Neural crest cell (in vitro differentiated cells): Measurements from ENCODE around the gene MCC. TPM values are rescaled to one million over a fixed set of nuclear protein-coding genes. Genes with fewer than 3 reads are reported as not detected.

Experiments
- DNase-seq: peaks from one replicate; pipeline ENCODE4 v3.0.0; 2021; ENCODE audit warnings: low read depth, mixed read lengths, low spot score
- H3K27ac Mint-ChIP-seq: one replicate; pipeline ENCODE4 v1.8.0; 2021; ENCODE audit warnings: mild to moderate bottlenecking, mixed read lengths; ENCODE audit not compliant: unreplicated experiment
- H3K27me3 Mint-ChIP-seq: 2 replicates; pipeline ENCODE4 v1.8.0; 2021; ENCODE audit warnings: low read depth, mild to moderate bottlenecking, mixed read lengths
- H3K36me3 Mint-ChIP-seq: 2 replicates; pipeline ENCODE4 v1.8.0; 2021; ENCODE audit warnings: low read depth, mild to moderate bottlenecking, mixed read lengths
- H3K4me1 Mint-ChIP-seq: 2 replicates; pipeline ENCODE4 v1.8.0; 2021; ENCODE audit warnings: mixed read lengths
- H3K4me3 Mint-ChIP-seq: one replicate; pipeline ENCODE4 v1.8.0; 2021; ENCODE audit warnings: mild to moderate bottlenecking, mixed read lengths
- H3K9me3 Mint-ChIP-seq: 2 replicates; pipeline ENCODE4 v1.8.0; 2021; ENCODE audit warnings: mixed read lengths
- total RNA-seq: library from RNA; stranded (reverse); gene quantifications from 2 replicates; pipeline ENCODE4 v1.2.1, GENCODE V29; 2021
- TF ChIP-seq, protein P1 (sequence below): fragments of 200-600 bp; sonication (generic); conservative IDR thresholded peaks from 2 replicates; pipeline ENCODE4 v1.5.0; 2021; ENCODE audit warnings: antibody characterized with exemption, mild to moderate bottlenecking

Gene MCC
- total RNA-seq, 1 donor from 2014 or later = 10.8 TPM

- H3K9me3 Mint-ChIP-seq = no peaks in the 10 kb centered on the region
- H3K4me3 Mint-ChIP-seq = no peak overlapping the region
- no peak for DNase-seq
- H3K27ac Mint-ChIP-seq = no peak overlapping the region
- peaks cover 3% of the 10 kb centered on the region for H3K36me3 Mint-ChIP-seq
- TF ChIP-seq, protein P1, sequence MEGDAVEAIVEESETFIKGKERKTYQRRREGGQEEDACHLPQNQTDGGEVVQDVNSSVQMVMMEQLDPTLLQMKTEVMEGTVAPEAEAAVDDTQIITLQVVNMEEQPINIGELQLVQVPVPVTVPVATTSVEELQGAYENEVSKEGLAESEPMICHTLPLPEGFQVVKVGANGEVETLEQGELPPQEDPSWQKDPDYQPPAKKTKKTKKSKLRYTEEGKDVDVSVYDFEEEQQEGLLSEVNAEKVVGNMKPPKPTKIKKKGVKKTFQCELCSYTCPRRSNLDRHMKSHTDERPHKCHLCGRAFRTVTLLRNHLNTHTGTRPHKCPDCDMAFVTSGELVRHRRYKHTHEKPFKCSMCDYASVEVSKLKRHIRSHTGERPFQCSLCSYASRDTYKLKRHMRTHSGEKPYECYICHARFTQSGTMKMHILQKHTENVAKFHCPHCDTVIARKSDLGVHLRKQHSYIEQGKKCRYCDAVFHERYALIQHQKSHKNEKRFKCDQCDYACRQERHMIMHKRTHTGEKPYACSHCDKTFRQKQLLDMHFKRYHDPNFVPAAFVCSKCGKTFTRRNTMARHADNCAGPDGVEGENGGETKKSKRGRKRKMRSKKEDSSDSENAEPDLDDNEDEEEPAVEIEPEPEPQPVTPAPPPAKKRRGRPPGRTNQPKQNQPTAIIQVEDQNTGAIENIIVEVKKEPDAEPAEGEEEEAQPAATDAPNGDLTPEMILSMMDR = no peak
- H3K27me3 Mint-ChIP-seq = peaks cover 4% of the 10 kb centered on the region
- H3K4me1 Mint-ChIP-seq = peaks cover 21% of the 10 kb centered on the region
Observed at GRCh38 chr5:113147101-113147508, 341.1 kb downstream of the MCC start.

DNA sequence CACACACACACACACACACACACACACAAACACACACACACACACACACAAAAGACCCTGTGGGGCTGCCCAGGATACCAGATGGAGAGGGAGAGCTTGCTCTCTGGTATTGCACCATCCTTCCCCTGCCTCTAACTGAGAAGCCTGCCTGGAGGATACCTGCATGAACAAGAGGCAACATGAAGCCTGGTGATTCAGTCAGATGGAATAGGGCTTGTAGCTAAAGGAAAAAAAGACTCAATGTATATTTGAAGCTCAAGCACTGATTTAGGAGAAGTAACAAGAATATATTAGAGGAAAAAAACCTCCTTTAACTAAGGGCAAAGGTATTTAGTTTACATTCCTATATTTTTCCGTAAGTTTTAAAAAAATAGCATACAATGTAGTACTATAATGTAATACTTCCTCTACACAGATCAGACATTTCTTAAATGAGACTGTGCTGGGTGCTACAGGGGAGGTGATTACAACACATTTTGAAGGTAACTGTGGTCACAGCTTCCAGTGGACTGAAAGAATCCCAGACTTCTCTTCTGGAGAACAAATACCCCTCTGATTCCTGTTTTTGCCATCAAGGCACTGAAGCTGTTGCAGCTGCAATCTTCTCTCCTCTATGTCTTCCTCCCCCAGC lies 342.4 kb downstream of the MCC start:
- DNase-seq = no peak
- Mint-ChIP-seq H3K9me3 (no peaks in the 10 kb centered on the region), H3K27me3 (peaks cover 4% of the 10 kb centered on the region), H3K27ac (no peak overlapping the region), H3K4me1 (peaks cover 31% of the 10 kb centered on the region), H3K36me3 (peaks cover 3% of the 10 kb centered on the region), H3K4me3 (no peak overlapping the region)
- TF ChIP-seq, protein P1 = no peak

DNA sequence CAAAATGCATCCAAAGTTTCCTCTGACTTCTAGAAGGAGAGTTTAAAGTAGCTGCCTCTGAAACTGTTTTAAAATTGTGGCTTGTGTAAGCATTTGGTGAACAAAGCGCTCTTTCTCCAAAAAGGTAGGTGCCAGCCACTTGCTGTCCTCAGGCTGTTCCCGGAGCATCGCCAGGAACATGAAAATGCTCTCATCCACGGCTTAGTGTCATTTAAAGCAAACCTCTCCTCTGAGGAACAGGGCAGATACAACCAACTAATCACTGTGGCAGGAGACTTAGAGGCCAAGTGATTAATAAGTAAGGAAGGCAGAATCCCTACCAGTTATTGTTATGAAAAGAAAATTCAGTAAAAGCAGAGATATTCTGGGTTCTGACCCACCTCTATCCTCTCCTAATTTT lies 346.1 kb downstream of the MCC start:
- H3K36me3 Mint-ChIP-seq = peaks cover 9% of the 10 kb centered on the region
- H3K4me3 Mint-ChIP-seq = no peak overlapping the region
- no peak overlapping the region for H3K27ac Mint-ChIP-seq

GRCh38 chr5:113140837-113141671 lies 347.2 kb downstream of the MCC start:
- Mint-ChIP-seq H3K27ac (peak overlapping the region; percentile 90), H3K27me3 (no peaks in the 10 kb centered on the region), H3K36me3 (peaks cover 9% of the 10 kb centered on the region), H3K4me3 (no peak overlapping the region), H3K4me1 (peaks cover 19% of the 10 kb centered on the region), H3K9me3 (no peaks in the 10 kb centered on the region)
- TF ChIP-seq, protein P1 = no peak
- no peak for DNase-seq

More for the DNA sequence above, 346.1 kb downstream of the MCC start:
- H3K4me1 Mint-ChIP-seq = peaks cover 19% of the 10 kb centered on the region
- TF ChIP-seq, protein P1 = no peak
- no peaks in the 10 kb centered on the region for H3K9me3 Mint-ChIP-seq
- DNase-seq = no peak
- H3K27me3 Mint-ChIP-seq = no peaks in the 10 kb centered on the region

DNA sequence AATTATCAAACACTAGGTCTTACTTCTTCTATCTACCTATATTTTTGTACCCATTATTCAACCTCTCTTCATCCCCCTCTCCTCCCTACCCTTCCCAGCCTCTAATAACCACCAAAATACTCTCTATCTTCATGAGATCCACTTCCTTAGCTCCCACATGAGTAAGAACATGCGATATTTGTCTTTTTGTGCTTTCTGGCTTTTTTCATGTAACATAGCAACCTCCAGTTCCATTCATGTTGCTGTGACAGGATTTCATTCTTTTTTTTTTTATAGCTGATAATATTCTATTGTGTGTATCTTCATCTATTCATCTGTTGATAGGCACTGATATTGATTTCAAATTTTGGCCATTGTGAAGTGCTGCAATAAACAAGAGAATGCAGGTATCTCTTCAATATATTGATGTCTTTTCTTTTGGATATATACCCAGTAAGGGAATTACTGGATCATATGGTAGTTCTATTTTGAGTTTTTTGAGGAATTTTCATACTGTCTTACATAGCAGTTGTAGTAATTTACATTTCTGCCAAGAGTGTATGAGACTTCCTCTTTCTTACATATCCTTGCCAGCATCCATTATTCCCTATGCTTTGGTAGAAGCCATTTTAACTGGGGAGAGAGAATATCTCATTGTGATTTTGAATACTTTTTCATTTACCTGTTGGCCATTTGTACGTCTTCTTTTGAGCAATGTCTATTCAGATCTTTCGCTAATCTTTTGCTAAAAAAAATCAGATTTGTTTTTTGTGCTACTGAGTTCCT lies 354.9 kb downstream of the MCC start:
- H3K4me3 Mint-ChIP-seq = no peak overlapping the region
- no peak overlapping the region for H3K27ac Mint-ChIP-seq
- H3K36me3 Mint-ChIP-seq = peaks cover 4% of the 10 kb centered on the region
- no peaks in the 10 kb centered on the region for H3K4me1 Mint-ChIP-seq
- TF ChIP-seq, protein P1 = no peak
- H3K9me3 Mint-ChIP-seq = peaks cover 8% of the 10 kb centered on the region
- DNase-seq = no peak
- H3K27me3 Mint-ChIP-seq = no peaks in the 10 kb centered on the region
